ENCODE data around the gene KCNAB3. TPM values are rescaled to one million over a fixed set of nuclear protein-coding genes. Genes with fewer than 3 reads are reported as not detected.

The KCNAB3 gene
- 12.3 TPM for total RNA-seq (ENCODE audit: unreplicated experiment)
- long read RNA-seq, result 0 reads

DNA sequence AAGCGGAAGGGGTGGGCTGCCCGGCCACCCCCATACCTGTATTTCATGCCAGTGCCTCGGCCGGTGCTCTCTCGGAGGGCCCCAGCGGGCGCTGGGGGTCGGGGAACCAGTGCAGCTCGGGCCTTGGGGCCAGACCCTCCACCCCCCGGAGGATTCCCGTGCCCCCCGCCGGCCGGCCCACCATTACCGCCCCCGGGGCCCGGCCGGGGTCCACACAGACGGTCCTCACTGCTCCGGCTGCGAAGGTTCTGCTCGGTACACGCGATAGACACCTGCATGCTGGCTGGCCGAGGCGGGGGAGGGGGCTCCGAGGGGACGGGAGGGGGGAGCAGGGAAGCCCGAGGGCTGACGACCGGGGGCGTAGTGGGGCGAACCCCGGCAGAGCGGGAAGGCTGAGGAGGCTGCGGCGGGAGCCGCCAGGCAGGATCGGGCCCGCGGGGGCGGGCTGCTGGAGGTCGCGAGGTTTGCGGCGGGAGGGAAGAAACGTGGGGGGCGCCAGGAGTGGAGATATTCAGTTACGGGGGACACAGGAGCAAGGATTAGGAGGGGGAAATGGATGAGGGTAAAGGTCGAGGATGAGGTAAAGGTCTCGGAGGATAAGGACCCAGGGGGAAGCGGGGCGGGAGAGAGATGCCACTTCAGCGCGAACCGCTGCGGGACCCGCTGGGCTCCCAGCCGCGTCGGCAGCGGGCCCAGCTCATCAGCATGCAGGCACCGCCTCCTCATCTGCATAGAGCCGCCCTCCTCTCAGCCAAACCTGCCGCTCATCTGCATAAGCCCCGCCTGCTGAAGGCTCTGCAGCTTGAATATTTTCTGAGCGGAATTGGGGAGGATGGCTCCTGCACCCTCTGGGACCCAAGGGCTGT lies at the start of gene KCNAB3:
Gene KCNAB3 (minus strand): TSS at position 699 of the 866 bp plus-strand sequence. CDS start 421 bp downstream, at position 278.
- no peak for TF ChIP-seq CTCF (IDR thresholded peaks at IDR 0.05; ENCODE audit: partially characterized antibody, unreplicated experiment)
- Mint-ChIP-seq H3K4me3 (ENCODE audit: unreplicated experiment) (peak within 1 kb of the TSS; percentile 99), H3K4me1 (ENCODE audit: low read depth, unreplicated experiment) (peaks cover 14% of the 10 kb centered on the region), H3K36me3 (ENCODE audit: unreplicated experiment) (peaks cover 4% of the 10 kb centered on the region), H3K27me3 (ENCODE audit: unreplicated experiment) (peaks cover 18% of the 10 kb centered on the region), H3K9me3 (ENCODE audit: unreplicated experiment) (peaks cover 4% of the 10 kb centered on the region), H3K27ac (ENCODE audit: unreplicated experiment) (no peak within 1 kb of the TSS)
- peak; percentile 81 for DNase-seq

DNA sequence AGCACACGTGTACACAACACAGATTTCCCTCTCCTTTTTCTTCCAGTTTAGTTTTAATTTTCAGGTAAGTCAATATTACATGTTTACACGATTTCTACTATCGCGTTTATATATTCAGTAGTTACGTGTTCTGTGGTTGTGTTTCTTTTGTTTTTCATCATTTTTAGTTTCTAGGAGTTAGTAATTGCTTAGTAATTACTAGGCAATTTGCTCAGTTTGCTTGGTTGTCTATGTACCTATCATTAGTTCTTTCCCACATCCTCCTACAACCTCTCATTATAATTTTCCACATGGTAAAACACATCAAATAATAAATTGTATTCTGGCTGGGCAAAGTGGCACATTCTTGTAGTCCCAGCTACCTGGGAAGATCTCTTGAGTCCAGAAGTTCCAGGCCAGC lies 48.1 kb upstream of the KCNAB3 start:
- Mint-ChIP-seq H3K27me3 (ENCODE audit: unreplicated experiment) (peaks cover 1% of the 10 kb centered on the region), H3K36me3 (ENCODE audit: unreplicated experiment) (peaks cover 6% of the 10 kb centered on the region), H3K4me1 (ENCODE audit: low read depth, unreplicated experiment) (no peaks in the 10 kb centered on the region), H3K9me3 (ENCODE audit: unreplicated experiment) (peaks cover 4% of the 10 kb centered on the region), H3K27ac (ENCODE audit: unreplicated experiment) (no peak overlapping the region), H3K4me3 (ENCODE audit: unreplicated experiment) (no peak overlapping the region)
- no peak for TF ChIP-seq CTCF (IDR thresholded peaks at IDR 0.05; ENCODE audit: partially characterized antibody, unreplicated experiment)
- no peak for DNase-seq

- H3K36me3 Mint-ChIP-seq (ENCODE audit: unreplicated experiment), result peaks cover 6% of the 10 kb centered on the region
- H3K9me3 Mint-ChIP-seq (ENCODE audit: unreplicated experiment), result peaks cover 4% of the 10 kb centered on the region
- peaks cover 1% of the 10 kb centered on the region for H3K27me3 Mint-ChIP-seq (ENCODE audit: unreplicated experiment)
- no peak overlapping the region for H3K27ac Mint-ChIP-seq (ENCODE audit: unreplicated experiment)
- H3K4me3 Mint-ChIP-seq (ENCODE audit: unreplicated experiment), result no peak overlapping the region
- no peak for DNase-seq
- no peaks in the 10 kb centered on the region for H3K4me1 Mint-ChIP-seq (ENCODE audit: low read depth, unreplicated experiment)
- TF ChIP-seq CTCF (IDR thresholded peaks at IDR 0.05; ENCODE audit: partially characterized antibody, unreplicated experiment), result no peak
Measured at GRCh38 chr17:7977039-7977438, 47.4 kb upstream of the KCNAB3 start.

DNA sequence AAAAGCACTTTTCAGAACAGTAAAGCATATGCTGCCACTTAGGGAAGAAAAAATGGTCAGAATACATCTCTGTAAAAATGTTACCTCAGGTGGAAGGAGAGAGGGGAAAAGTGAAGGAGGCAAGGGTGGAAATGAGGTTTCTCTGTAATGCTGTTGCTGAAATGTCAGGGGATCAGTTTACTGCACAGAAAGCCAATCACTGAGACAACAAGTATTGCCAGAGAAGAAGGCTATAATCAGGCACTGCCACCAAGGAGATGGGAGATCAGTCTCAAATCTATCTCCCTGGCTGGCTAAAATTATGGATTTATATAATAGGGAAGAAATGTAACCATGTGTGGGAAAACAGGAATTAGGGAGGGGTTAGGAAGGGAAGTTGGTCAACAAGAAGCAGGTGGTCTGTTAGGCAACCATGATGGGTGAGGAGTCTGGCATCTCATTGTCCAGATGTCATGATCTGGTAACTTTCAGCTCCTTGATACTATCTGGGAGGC lies 45.0 kb upstream of the KCNAB3 start:
- TF ChIP-seq CTCF (IDR thresholded peaks at IDR 0.05; ENCODE audit: partially characterized antibody, unreplicated experiment), result no peak
- DNase-seq, result no peak
- H3K27ac Mint-ChIP-seq (ENCODE audit: unreplicated experiment), result no peak overlapping the region
- H3K4me3 Mint-ChIP-seq (ENCODE audit: unreplicated experiment), result no peak overlapping the region
- H3K4me1 Mint-ChIP-seq (ENCODE audit: low read depth, unreplicated experiment), result no peaks in the 10 kb centered on the region
- peaks cover 4% of the 10 kb centered on the region for H3K9me3 Mint-ChIP-seq (ENCODE audit: unreplicated experiment)
- H3K27me3 Mint-ChIP-seq (ENCODE audit: unreplicated experiment), result peaks cover 2% of the 10 kb centered on the region
- H3K36me3 Mint-ChIP-seq (ENCODE audit: unreplicated experiment), result peaks cover 6% of the 10 kb centered on the region

Data from glutamatergic neuron (in vitro differentiated cells).